VCaP (cell line): Measurements from ENCODE around the gene IL11.

Experiments
- H3K27ac ChIP-seq: fragments of 450-650 bp; 2 replicates; pipeline ENCODE4 v1.5.1; 2017
- CTCF ChIP-seq: fragments of 450-650 bp; conservative IDR thresholded peaks from 2 replicates; pipeline ENCODE4 v1.5.1; 2017; ENCODE audit warnings: mild to moderate bottlenecking, moderate library complexity

IL11 gene

DNA sequence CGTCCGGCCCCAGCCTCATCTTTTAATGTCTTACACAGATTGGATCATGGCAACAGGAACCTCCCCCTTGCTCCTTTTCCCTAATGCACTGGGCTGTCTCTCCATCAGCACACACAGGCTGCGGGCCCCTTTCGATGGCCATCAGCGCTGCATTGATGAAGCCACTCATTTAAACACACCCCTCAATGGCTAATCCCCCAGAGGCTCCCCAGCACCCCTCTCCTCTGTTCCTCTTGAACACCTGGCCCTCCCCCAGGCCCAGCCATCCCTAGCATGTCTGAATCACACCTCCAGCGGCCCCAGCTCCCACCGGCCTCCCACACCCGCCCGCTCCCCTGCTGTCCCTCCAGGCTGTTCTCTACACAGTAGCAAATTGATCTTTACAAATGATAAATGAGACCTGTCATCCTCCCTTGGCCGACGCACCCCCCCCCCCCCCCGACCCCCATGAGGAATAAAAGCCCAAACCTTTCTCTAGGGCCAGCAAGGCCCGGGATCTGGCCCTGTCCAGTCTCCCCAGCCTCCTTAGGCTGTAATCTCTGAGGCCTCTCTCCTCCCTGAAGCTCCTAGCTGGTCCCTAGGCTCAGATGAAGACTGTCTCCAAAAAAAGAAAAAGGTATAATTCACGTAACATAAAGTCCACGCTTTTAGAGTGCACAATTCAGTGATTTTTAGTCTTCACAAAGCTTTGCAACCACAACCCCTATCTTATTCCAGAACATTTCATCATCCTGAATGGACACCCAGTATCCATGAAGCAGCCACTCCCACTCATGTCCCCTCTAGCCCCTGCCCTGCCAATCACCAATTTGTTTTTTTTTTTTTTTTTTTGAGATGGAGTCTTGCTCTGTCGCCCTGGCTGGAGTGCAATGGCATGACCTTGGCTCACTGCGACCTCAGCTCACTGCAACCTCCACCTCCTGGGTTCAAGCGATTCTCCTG is 22.8 kb upstream of the IL11 start:
- no peak overlapping the region for H3K27ac ChIP-seq
- TF ChIP-seq CTCF: no peak

GRCh38 chr19:55391702-55392615 is 21.7 kb upstream of the IL11 start:
- no peak overlapping the region for H3K27ac ChIP-seq
- no peak for TF ChIP-seq CTCF

GRCh38 chr19:55391191-55391670 is 21.0 kb upstream of the IL11 start:
- no peak overlapping the region for H3K27ac ChIP-seq
- TF ChIP-seq CTCF: no peak

DNA sequence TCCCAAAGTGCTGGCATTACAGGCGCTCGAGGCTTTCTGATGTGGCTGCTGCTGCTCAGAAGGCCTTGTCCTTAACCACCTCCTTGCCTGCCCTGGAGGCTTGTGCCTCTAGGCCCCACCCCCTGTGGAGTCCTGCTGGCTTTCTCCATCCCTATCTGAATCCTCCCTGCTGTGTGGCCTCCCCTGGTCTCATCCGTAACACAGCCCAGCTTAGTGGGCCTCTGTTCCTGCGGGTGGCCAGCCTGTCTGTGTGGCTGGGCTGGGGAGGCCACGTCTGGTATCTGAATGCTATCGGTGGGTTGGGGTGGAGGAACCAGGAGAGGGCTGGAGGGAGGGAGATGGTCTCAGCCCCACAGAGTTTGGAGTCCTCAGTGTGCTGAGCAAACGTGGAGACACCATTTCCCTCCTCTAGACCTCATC is 20.2 kb upstream of the IL11 start:
- peak overlapping the region; percentile 96; the same call in 1 of the 2 replicates for H3K27ac ChIP-seq
- TF ChIP-seq CTCF: no peak

DNA sequence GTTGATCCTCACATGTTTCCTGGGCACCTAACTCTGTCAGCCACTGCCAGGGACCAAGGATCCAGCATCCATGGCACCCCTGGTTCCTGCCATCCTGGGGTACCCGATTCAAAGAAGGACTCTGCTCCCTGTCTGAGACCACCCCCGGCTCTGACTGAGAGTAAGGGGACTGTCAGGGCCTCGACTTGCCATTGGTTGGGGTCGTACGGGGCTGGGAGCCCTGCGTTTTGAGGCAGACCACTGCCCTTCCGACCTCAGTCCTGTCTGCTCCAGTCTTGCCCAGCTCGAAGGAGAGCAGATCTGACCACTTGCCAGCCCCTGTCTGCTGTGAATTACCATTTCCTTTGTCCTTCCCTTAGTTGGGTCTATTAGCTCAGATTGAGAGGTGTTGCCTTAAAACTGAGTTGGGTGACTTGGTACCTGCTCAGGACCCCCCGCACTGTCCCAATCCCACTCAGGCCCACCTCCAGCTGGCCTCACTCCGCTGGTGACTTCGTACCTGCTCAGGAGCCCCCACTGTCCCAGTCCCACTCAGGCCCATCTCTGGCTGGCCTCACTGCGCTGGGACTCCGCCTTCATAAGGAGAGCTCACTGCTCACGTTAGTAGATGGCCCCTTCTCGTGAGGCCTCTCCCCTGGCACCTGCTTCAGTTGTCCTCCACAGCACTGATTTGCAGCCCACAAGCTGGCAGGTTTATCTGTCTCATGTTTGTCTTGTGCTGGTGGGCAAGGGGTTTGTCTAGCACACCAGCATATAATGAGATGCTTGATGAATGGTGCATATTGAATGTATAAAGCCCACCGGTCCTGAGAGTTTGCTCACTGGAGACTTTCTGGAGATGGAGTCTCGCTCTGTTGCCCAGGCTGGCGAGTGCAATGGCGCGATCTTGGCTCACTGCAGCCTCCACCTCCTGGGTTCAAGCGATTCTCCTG is 19.4 kb upstream of the IL11 start:
- peak overlapping the region; percentile 96 for H3K27ac ChIP-seq
- TF ChIP-seq CTCF: no peak

DNA sequence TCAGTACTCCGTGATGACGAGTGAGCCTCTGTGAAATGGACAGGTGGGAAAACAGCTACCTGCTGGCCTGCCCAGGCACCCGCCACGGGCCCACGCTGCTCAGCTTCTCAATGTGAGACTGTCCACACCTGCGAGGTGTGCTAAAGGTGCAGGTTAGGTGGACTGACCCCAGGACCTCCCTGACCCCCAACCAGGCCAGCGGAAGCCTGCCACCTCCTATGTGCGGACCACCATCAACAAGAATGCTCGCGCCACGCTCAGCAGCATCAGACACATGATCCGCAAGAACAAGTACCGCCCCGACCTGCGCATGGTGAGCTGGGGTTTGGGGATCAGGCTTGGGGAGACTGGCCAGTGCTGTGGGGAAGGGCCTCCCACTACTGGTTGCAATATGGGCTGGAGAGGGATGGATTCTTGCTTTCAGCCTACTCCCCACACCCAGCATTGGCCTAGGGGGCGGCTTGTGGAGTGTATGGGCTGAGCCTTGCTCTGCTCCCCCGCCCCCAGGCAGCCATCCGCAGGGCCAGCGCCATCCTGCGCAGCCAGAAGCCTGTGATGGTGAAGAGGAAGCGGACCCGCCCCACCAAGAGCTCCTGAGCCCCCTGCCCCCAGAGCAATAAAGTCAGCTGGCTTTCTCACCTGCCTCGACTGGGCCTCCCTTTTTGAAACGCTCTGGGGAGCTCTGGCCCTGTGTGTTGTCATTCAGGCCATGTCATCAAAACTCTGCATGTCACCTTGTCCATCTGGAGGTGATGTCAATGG is 17.7 kb upstream of the IL11 start:
- H3K27ac ChIP-seq: peak overlapping the region; percentile 96; the same call in 1 of the 2 replicates
- TF ChIP-seq CTCF: no peak
